GM12891 (cell line): Measurements from ENCODE around the gene RHO.

Experiments
- POLR2A ChIP-seq: IDR thresholded peaks from 2 replicates; pipeline ENCODE4 v1.6.1; 2011; ENCODE audit warnings: low read depth, low read length, control low read depth
- POU2F2 ChIP-seq: IDR thresholded peaks from 2 replicates; pipeline ENCODE4 v1.6.1; 2011; ENCODE audit warnings: low read depth, mild to moderate bottlenecking, control low read depth, low read length, moderate library complexity
- TAF1 ChIP-seq: IDR thresholded peaks from 2 replicates; pipeline ENCODE4 v1.6.1; 2011; ENCODE audit warnings: low read depth, low read length, control low read depth

DNA sequence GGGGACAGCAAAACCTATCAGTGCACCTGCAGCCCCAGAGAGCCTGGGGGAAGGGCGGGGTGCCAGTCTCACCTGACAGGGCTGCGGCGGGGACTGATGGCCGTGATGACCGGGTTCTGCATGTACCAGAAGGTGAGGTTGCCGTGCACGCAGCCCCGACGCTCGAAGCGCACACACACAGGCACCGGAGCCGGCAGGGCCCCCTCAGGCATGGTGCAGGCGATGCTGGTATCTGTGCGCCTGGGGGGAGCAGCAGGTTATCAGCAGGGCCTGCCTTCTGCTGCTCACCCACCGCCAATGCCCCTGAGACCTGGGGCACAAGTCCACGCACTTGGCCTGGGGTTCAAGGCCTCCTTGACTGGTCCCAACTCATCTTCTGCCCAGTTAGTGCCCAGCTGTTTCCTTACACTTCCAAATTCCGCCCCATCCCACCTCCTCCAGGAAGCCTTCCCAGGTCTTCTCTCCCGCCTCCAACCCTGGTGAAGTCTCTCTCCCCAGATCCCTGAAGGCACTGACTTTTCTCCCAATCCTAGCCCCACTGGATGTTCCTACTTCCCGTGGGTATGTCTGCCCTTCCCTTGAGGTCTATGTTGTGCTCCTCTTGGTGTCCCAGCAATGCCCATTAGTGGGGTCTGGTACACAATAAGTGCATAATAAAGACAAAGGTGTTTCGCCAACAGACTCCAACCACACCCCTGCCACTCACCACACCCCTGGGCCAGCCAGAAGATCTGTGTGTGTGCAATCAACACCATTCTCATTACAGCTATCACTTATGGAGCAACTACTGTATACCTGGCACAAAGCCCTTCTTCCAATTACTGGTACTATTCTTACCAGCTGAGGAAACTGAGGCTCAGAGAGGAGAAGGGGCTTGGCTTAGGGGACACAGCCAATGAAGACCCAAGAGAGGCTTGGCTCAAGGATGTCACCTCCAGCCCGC, 43.4 kb downstream of the RHO start:
- TF ChIP-seq POLR2A = no peak
- no peak for TF ChIP-seq TAF1
- TF ChIP-seq POU2F2 = no peak
